PC-9 (cell line): ENCODE measurements around the gene UBL4A. TPM values are rescaled to one million over a fixed set of nuclear protein-coding genes. Genes with fewer than 3 reads are reported as not detected.

Experiments
- BruUV-seq: library from RNA; stranded (reverse); fragments of 400-500 nt; replicated peaks from 2 replicates; lab custom pipeline; 2021; lab: Mats Ljungman, UMichigan
- CTCF ChIA-PET: fragments of 300-600 bp; sonication (Branson Sonifier 250); formaldehyde crosslinking; loops from one replicate; lab custom pipeline; 2022; ENCODE audit warnings: antibody characterized with exemption; lab: Charles Lee
- POLR2A ChIA-PET: fragments of 300-600 bp; sonication (Branson Sonifier 250); formaldehyde crosslinking; loops from one replicate; lab custom pipeline; 2022; ENCODE audit warnings: antibody characterized with exemption; ENCODE audit not compliant: unreplicated experiment; lab: Charles Lee
- DNase-seq, 2 experiments: peaks; one replicate each; pipeline versions ENCODE4 v3.0.0 to v3.0.0-alpha.2; 2015 to 2022; ENCODE audit warnings: mixed read lengths in 1 of 2
- H2AFZ ChIP-seq: fragments of 200-600 bp; sonication (generic); 2 replicates; pipeline ENCODE4 v1.8.1; 2017; ENCODE audit warnings: antibody characterized with exemption
- H3F3A ChIP-seq: fragments of 200-600 bp; sonication (generic); 2 replicates; pipeline ENCODE4 v1.8.1; 2017; ENCODE audit warnings: antibody characterized with exemption, mild to moderate bottlenecking, low read depth; ENCODE audit not compliant: insufficient read depth
- H3K27ac ChIP-seq: fragments of 200-600 bp; sonication (generic); 2 replicates; pipeline ENCODE4 v1.6.1; 2016; ENCODE audit warnings: mixed run types
- H3K27me3 ChIP-seq: fragments of 200-600 bp; sonication (generic); 2 replicates; pipeline ENCODE4 v1.6.1; 2016; ENCODE audit warnings: low read depth, mixed run types; ENCODE audit not compliant: insufficient read depth
- H3K36me3 ChIP-seq: fragments of 200-600 bp; sonication (generic); 2 replicates; pipeline ENCODE4 v1.6.1; 2016; ENCODE audit warnings: low read depth, mixed run types
- H3K4me1 ChIP-seq: fragments of 200-600 bp; sonication (generic); replicated peaks from 2 replicates; pipeline ENCODE4 v1.6.1; 2016; ENCODE audit warnings: mixed run types; ENCODE audit not compliant: insufficient read depth
- H3K4me2 ChIP-seq: fragments of 200-600 bp; sonication (generic); 2 replicates; pipeline ENCODE4 v1.6.1; 2017; ENCODE audit warnings: mixed run types
- H3K4me3 ChIP-seq: fragments of 200-600 bp; sonication (generic); 2 replicates; pipeline ENCODE4 v1.6.1; 2016; ENCODE audit warnings: mixed run types
- H3K79me2 ChIP-seq: fragments of 200-600 bp; sonication (generic); 2 replicates; pipeline ENCODE4 v1.6.1; 2017; ENCODE audit warnings: low read depth, mixed run types
- H3K9me2 ChIP-seq: fragments of 200-600 bp; sonication (generic); 2 replicates; pipeline ENCODE4 v1.8.1; 2017; ENCODE audit warnings: mild to moderate bottlenecking; ENCODE audit not compliant: insufficient read depth
- H3K9me3 ChIP-seq: fragments of 200-600 bp; sonication (generic); 2 replicates; pipeline ENCODE4 v1.8.1; 2016; ENCODE audit warnings: low read depth; ENCODE audit not compliant: insufficient read depth
- H4K20me1 ChIP-seq: fragments of 200-600 bp; sonication (generic); 2 replicates; pipeline ENCODE4 v1.8.1; 2017; ENCODE audit not compliant: insufficient read depth
- EZH2 ChIP-seq: fragments of 200-600 bp; sonication (generic); IDR thresholded peaks from 2 replicates; pipeline ENCODE4 v1.8.0; 2017; ENCODE audit warnings: antibody characterized with exemption, low read depth
- intact Hi-C: fragments of 100-400 bp; cut with micrococcal nuclease; formaldehyde crosslinking; loops from one replicate; pipeline ENCODE4 v1.10.0; 2022; ENCODE audit not compliant: unreplicated experiment
- total RNA-seq: library from RNA; stranded (reverse); gene quantifications from 2 replicates; pipeline ENCODE4 v1.2.3, GENCODE V29; 2021
- TF ChIP-seq, protein P1 (sequence below): fragments of 200-600 bp; sonication (generic); conservative IDR thresholded peaks from 2 replicates; pipeline ENCODE4 v1.6.1; 2017; ENCODE audit warnings: mixed run types, antibody characterized with exemption, mild to moderate bottlenecking, moderate library complexity

UBL4A gene
- total RNA-seq, 1 experiment from 2014 or later, result 80.7 TPM

DNA sequence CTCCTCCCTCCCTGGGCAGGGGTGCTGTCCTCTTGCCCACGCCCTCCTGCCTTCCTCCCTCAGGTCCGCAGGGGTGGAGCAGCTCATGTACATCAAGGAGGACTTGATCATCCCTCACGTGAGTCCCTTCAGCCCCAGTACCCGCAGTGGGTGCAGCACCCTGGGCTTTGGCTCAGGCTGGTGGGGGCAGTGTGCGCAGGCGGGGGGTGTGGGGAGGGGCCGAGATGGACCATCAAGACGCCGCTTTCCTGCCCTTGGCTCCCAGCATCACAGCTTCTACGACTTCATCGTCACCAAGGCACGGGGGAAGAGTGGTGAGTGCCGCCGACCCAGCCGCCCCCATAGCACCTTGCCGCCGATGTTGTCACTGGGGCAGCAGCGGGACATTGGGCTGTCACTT lies 36.8 kb downstream of the UBL4A start:
- BruUV-seq, result no TSS peak
- Histone ChIP-seq H3K36me3 (no peaks in the 10 kb centered on the region), H4K20me1 (no peaks in the 10 kb centered on the region), H3K27ac (no peak overlapping the region), H3K79me2 (peaks cover 7% of the 10 kb centered on the region), H3K27me3 (no peaks in the 10 kb centered on the region), H2AFZ (no peak overlapping the region), H3K4me2 (no peak overlapping the region), H3K4me3 (no peak overlapping the region), H3K4me1 (no peaks in the 10 kb centered on the region), H3K9me3 (no peaks in the 10 kb centered on the region), H3F3A (no peaks in the 10 kb centered on the region), H3K9me2 (no peaks in the 10 kb centered on the region)
- intact Hi-C loops, result no loop called here
- POLR2A ChIA-PET, result no interaction called here
- CTCF ChIA-PET, result no interaction called here
- TF ChIP-seq, protein P1, sequence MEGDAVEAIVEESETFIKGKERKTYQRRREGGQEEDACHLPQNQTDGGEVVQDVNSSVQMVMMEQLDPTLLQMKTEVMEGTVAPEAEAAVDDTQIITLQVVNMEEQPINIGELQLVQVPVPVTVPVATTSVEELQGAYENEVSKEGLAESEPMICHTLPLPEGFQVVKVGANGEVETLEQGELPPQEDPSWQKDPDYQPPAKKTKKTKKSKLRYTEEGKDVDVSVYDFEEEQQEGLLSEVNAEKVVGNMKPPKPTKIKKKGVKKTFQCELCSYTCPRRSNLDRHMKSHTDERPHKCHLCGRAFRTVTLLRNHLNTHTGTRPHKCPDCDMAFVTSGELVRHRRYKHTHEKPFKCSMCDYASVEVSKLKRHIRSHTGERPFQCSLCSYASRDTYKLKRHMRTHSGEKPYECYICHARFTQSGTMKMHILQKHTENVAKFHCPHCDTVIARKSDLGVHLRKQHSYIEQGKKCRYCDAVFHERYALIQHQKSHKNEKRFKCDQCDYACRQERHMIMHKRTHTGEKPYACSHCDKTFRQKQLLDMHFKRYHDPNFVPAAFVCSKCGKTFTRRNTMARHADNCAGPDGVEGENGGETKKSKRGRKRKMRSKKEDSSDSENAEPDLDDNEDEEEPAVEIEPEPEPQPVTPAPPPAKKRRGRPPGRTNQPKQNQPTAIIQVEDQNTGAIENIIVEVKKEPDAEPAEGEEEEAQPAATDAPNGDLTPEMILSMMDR, result no peak
- no peak for TF ChIP-seq EZH2
- no peak for DNase-seq

DNA sequence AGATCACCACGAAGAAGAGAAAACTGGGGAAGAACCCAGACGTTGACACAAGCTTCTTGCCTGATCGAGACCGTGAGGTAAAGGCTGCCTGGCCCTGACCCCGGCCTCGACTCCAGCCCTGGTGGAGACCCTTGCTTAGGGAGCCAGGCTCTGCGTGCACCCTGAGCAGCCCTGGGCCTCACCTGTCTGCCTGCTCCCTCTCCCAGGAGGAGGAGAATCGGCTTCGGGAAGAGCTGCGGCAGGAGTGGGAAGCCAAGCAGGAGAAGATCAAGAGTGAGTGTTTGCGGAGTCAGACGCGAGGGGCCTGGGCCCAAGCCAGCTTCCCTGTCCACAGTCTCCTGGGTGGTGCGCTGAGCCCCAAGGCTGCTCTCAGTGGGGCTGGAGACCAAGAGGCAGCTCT lies 37.9 kb downstream of the UBL4A start:
- Histone ChIP-seq H3K79me2 (peaks cover 10% of the 10 kb centered on the region), H2AFZ (no peak overlapping the region), H4K20me1 (no peaks in the 10 kb centered on the region), H3K9me3 (no peaks in the 10 kb centered on the region), H3K4me2 (no peak overlapping the region), H3K4me1 (no peaks in the 10 kb centered on the region), H3K9me2 (no peaks in the 10 kb centered on the region), H3K4me3 (no peak overlapping the region), H3K27ac (no peak overlapping the region), H3F3A (peaks cover 3% of the 10 kb centered on the region; the same call in 1 of the 2 replicates), H3K36me3 (no peaks in the 10 kb centered on the region), H3K27me3 (no peaks in the 10 kb centered on the region)
- DNase-seq, result no peak
- POLR2A ChIA-PET, result no interaction called here
- intact Hi-C loops, result no loop called here
- no TSS peak for BruUV-seq
- CTCF ChIA-PET, result no interaction called here
- TF ChIP-seq, protein P1, result no peak
- no peak for TF ChIP-seq EZH2

DNA sequence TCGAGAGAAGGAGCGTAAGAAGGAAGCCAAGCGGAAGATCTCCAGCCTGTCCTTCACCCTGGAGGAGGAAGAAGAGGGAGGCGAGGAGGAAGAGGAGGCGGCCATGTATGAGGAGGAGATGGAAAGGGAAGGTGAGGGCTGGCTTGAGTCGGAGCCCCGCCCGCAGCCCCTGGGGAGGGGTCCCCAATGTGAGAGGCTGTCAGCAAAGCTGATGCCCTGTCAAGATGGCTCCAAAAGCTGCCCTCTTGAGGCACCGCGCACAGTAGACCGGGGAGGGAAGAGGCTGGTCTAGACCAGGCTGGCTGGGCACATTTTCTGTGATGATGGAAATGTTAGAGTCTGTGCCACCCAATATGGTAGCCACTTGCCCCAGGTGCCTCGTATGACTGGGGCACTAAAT lies 40.0 kb downstream of the UBL4A start:
- no peaks in the 10 kb centered on the region for H3K9me3 ChIP-seq
- no peaks in the 10 kb centered on the region for H3K9me2 ChIP-seq
- no peak overlapping the region for H3K4me2 ChIP-seq
- TF ChIP-seq, protein P1, result no peak
- TF ChIP-seq EZH2, result no peak
- POLR2A ChIA-PET, result no interaction called here
- intact Hi-C loops, result no loop called here
- H3K4me1 ChIP-seq, result no peaks in the 10 kb centered on the region
- BruUV-seq, result no TSS peak
- no peak overlapping the region for H2AFZ ChIP-seq
- H3K36me3 ChIP-seq, result no peaks in the 10 kb centered on the region
- no peaks in the 10 kb centered on the region for H4K20me1 ChIP-seq
- H3F3A ChIP-seq, result peaks cover 13% of the 10 kb centered on the region; the same call in 1 of the 2 replicates
- H3K79me2 ChIP-seq, result peaks cover 10% of the 10 kb centered on the region
- H3K27ac ChIP-seq, result no peak overlapping the region
- H3K27me3 ChIP-seq, result no peaks in the 10 kb centered on the region
- CTCF ChIA-PET, result no interaction called here
- no peak overlapping the region for H3K4me3 ChIP-seq
- no peak for DNase-seq
